ENCODE measurements around the gene GLI3. TPM values are rescaled to one million over a fixed set of nuclear protein-coding genes. Genes with fewer than 3 reads are reported as not detected.

Gene GLI3
- total RNA-seq, 1 experiment from 2014 or later = 45.0 TPM

GRCh38 chr7:42221304-42221703 is 15.7 kb downstream of the GLI3 start:
- TF ChIP-seq, protein P1, sequence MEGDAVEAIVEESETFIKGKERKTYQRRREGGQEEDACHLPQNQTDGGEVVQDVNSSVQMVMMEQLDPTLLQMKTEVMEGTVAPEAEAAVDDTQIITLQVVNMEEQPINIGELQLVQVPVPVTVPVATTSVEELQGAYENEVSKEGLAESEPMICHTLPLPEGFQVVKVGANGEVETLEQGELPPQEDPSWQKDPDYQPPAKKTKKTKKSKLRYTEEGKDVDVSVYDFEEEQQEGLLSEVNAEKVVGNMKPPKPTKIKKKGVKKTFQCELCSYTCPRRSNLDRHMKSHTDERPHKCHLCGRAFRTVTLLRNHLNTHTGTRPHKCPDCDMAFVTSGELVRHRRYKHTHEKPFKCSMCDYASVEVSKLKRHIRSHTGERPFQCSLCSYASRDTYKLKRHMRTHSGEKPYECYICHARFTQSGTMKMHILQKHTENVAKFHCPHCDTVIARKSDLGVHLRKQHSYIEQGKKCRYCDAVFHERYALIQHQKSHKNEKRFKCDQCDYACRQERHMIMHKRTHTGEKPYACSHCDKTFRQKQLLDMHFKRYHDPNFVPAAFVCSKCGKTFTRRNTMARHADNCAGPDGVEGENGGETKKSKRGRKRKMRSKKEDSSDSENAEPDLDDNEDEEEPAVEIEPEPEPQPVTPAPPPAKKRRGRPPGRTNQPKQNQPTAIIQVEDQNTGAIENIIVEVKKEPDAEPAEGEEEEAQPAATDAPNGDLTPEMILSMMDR (conservative IDR thresholded peaks at IDR 0.05) = no peak
- Histone ChIP-seq H3K14ac (ENCODE audit: insufficient read depth, low read length) (no peak overlapping the region), H3K56ac (ENCODE audit: insufficient read length, low read depth, low read length) (no peak overlapping the region), H4K20me1 (ENCODE audit: control insufficient read depth, insufficient read depth, insufficient read length) (no peaks in the 10 kb centered on the region), H3K4ac (ENCODE audit: low read depth, low read length) (no peak overlapping the region), H3K27ac (ENCODE audit: insufficient read length, low read depth, low read length) (peak overlapping the region; percentile 97), H2BK5ac (ENCODE audit: insufficient read length, low read length) (no peak overlapping the region), H3K4me2 (ENCODE audit: insufficient read depth, insufficient read length, low read length) (no peak overlapping the region), H2AFZ (ENCODE audit: low read length) (no peak overlapping the region), H3K4me1 (ENCODE audit: insufficient read depth, low read length) (peaks cover 20% of the 10 kb centered on the region; the same call in 1 of the 2 replicates), H2BK120ac (ENCODE audit: low read depth, low read length, poor library complexity, severe bottlenecking) (no peak overlapping the region), H4K5ac (ENCODE audit: insufficient read length, low read depth, low read length) (no peak overlapping the region), H2BK12ac (ENCODE audit: insufficient read length, low read depth, low read length) (no peak overlapping the region), H4K91ac (ENCODE audit: insufficient read length, low read depth, low read length) (no peak overlapping the region), H3K9ac (ENCODE audit: extremely low read depth, insufficient read length, low read length) (no peak overlapping the region), H3T11ph (ENCODE audit: low read length) (no peak overlapping the region), H2BK20ac (ENCODE audit: low read depth, low read length, poor library complexity, severe bottlenecking) (no peak overlapping the region), H3K18ac (ENCODE audit: insufficient read length, low read depth, low read length) (no peak overlapping the region), H3K9me3 (ENCODE audit: control insufficient read depth, low read depth, low read length) (no peaks in the 10 kb centered on the region), H4K8ac (replicated peaks; ENCODE audit: insufficient read length, low read depth, low read length) (no peak overlapping the region), H3K27me3 (ENCODE audit: insufficient read depth, low read length) (no peaks in the 10 kb centered on the region), H3K23ac (ENCODE audit: insufficient read length, low read depth, low read length) (no peak overlapping the region), H3K23me2 (ENCODE audit: insufficient read length, low read depth, low read length, poor library complexity, severe bottlenecking) (no peaks in the 10 kb centered on the region), H3K79me2 (ENCODE audit: insufficient read depth, low read length) (no peaks in the 10 kb centered on the region; the same call in 1 of the 2 replicates), H2BK15ac (ENCODE audit: low read depth, low read length) (no peak overlapping the region), H2AK5ac (ENCODE audit: insufficient read length, low read length) (no peak overlapping the region), H3K79me1 (ENCODE audit: insufficient read depth, low read depth, low read length, poor library complexity, severe bottlenecking) (no peaks in the 10 kb centered on the region)
- Mint-ChIP-seq H3K4me1 (peaks cover 76% of the 10 kb centered on the region in 2 experiments), H3K36me3 (ENCODE audit: insufficient read depth in 1 of 3, low read depth in 3 of 3) (peaks cover 0 to 19% (median 8%) of the 10 kb centered on the region in 3 experiments; a peak in 6 of 7 replicates), H3K27me3 (ENCODE audit: low read depth) (no peaks in the 10 kb centered on the region; the same call in 1 of the 2 replicates), H3K9me3 (no peaks in the 10 kb centered on the region), H3K4me3 (peak overlapping the region in 1 of 2 experiments; percentile 8; a peak in 2 of 5 replicates), H3K27ac (peak overlapping the region in 2 of 3 experiments; percentile 76 to 97; a peak in 6 of 7 replicates)
- DNase-seq = no peak
- WGBS (ENCODE audit: extremely low coverage, insufficient read length, low lambda C conversion rate) = 100% methylated on average over 3 of the region's 5 CpGs
